OCI-LY7 (cell line): ENCODE data around the gene RMND5A. TPM values are rescaled to one million over a fixed set of nuclear protein-coding genes. Genes with fewer than 3 reads are reported as not detected.

Source experiments
- BruUV-seq: library from RNA; stranded (reverse); fragments of 400-500 nt; replicated peaks from 2 replicates; lab custom pipeline; 2021; lab: Mats Ljungman, UMichigan
- CTCF ChIA-PET: fragments of 300-600 bp; sonication (Branson Sonifier 250); formaldehyde crosslinking; loops from one replicate; lab custom pipeline; 2022; ENCODE audit warnings: antibody characterized with exemption; ENCODE audit not compliant: unreplicated experiment; lab: Charles Lee
- POLR2A ChIA-PET: fragments of 300-600 bp; sonication (Branson Sonifier 250); formaldehyde crosslinking; loops from one replicate; lab custom pipeline; 2022; ENCODE audit warnings: antibody characterized with exemption; lab: Charles Lee
- DNase-seq: peaks from one replicate; pipeline ENCODE4 v3.0.0-alpha.2; 2015; ENCODE audit warnings: low spot score
- H2AFZ ChIP-seq: fragments of 200-600 bp; sonication (generic), shearing (Covaris generic); 2 replicates; pipeline ENCODE4 v1.6.1; 2014; ENCODE audit warnings: mild to moderate bottlenecking, antibody characterized with exemption, low read length, moderate library complexity
- H3K27ac ChIP-seq: fragments of 200-600 bp; sonication (generic); 2 replicates; pipeline ENCODE4 v1.5.1; 2014; ENCODE audit warnings: mixed run types, low read depth, mild to moderate bottlenecking, moderate library complexity, low read length, inconsistent platforms; ENCODE audit not compliant: poor library complexity, severe bottlenecking
- H3K36me3 ChIP-seq: fragments of 200-600 bp; sonication (generic); 2 replicates; pipeline ENCODE4 v1.6.1; 2014; ENCODE audit warnings: mild to moderate bottlenecking, antibody characterized with exemption, low read length, moderate library complexity, mixed read lengths; ENCODE audit not compliant: insufficient read depth
- H3K4me1 ChIP-seq: fragments of 200-600 bp; sonication (generic); 2 replicates; pipeline ENCODE4 v1.5.1; 2014; ENCODE audit warnings: mild to moderate bottlenecking, low read length; ENCODE audit not compliant: insufficient read depth, poor library complexity, severe bottlenecking
- H3K4me2 ChIP-seq: fragments of 200-600 bp; sonication (generic); 2 replicates; pipeline ENCODE4 v1.6.1; 2014; ENCODE audit warnings: mild to moderate bottlenecking, low read length
- H3K4me3 ChIP-seq: fragments of 200-600 bp; sonication (generic); 2 replicates; pipeline ENCODE4 v1.5.1; 2014; ENCODE audit warnings: mild to moderate bottlenecking, low read depth, low read length; ENCODE audit not compliant: poor library complexity, severe bottlenecking
- H3K79me2 ChIP-seq: fragments of 200-600 bp; sonication (generic); 2 replicates; pipeline ENCODE4 v1.6.1; 2016; ENCODE audit warnings: low read depth, mild to moderate bottlenecking, low read length, moderate library complexity, mixed read lengths; ENCODE audit not compliant: insufficient read depth
- H3K9me2 ChIP-seq: fragments of 200-600 bp; sonication (generic); 2 replicates; pipeline ENCODE4 v1.6.1; 2016; ENCODE audit warnings: mild to moderate bottlenecking, low read length, mixed read lengths; ENCODE audit not compliant: insufficient read depth
- H3K9me3 ChIP-seq: fragments of 200-600 bp; sonication (generic); 2 replicates; pipeline ENCODE4 v1.6.1; 2014; ENCODE audit warnings: mild to moderate bottlenecking, mixed run types, low read length, mixed read lengths
- H4K20me1 ChIP-seq: fragments of 200-600 bp; sonication (generic); 2 replicates; pipeline ENCODE4 v1.6.1; 2014; ENCODE audit warnings: mild to moderate bottlenecking, antibody characterized with exemption, low read length, moderate library complexity, mixed read lengths; ENCODE audit not compliant: insufficient read depth
- CTCF ChIP-seq: fragments of 200-600 bp; sonication (generic); conservative IDR thresholded peaks from 2 replicates; pipeline ENCODE4 v1.5.1; 2014; ENCODE audit warnings: mild to moderate bottlenecking, antibody characterized with exemption, low read length, moderate library complexity, mixed read lengths
- EZH2phosphoT487 ChIP-seq: fragments of 200-600 bp; sonication (generic); IDR thresholded peaks from 2 replicates; pipeline ENCODE4 v1.6.1; 2018; ENCODE audit warnings: low read depth, borderline replicate concordance, mild to moderate bottlenecking, mixed run types, antibody characterized with exemption, low read length, moderate library complexity, mixed read lengths
- intact Hi-C: fragments of 100-400 bp; cut with micrococcal nuclease; formaldehyde crosslinking; loops from one replicate; pipeline ENCODE4 v1.10.0; 2022; ENCODE audit not compliant: unreplicated experiment
- total RNA-seq, 2 experiments: library from RNA; depleted of rRNA in 1 of 2; stranded (reverse); fragments of >200 nt in 1 of 2; shearing (Covaris generic) in 1 of 2; gene quantifications; 2 replicates each; pipeline ENCODE4 v1.2.3, GENCODE V29; 2014 to 2022

Gene RMND5A
- total RNA-seq, 2 experiments from 2014 or later, result 60.6 to 62.7 TPM

DNA sequence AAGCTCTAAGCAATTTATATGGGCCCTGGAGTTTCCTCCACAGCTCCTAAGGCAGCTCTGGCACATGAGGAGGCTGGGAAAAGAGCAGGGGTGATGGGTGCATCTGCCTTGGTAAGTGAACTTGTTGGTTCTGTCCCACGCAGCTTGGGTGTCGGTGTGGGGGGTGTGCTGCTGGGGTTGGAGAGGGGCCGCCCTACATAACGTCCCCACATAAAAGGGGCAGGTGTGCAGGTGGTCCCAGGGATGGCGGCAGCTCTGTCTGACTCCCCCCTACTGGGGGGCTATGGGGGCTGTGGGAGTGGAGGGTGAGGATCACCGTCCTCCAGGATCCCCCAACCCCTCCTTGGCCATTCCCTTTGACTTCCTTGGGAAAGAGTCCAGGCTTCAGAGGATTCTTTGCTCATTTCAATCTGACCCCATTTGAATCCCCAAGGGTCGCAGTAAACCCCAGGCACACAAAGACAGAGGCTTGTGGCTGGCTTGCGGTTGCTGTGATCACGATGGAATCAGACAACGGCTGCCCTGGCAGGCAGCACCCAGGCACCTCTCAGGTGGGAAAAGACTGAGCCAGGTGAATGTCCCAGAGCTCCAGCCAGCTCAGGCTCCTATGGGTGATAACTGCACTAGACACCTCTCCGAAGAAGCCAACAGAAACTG lies 105.1 kb downstream of the RMND5A start:
- intact Hi-C loops, result no loop called here
- H4K20me1 ChIP-seq, result no peaks in the 10 kb centered on the region
- TF ChIP-seq EZH2phosphoT487 (no peak), CTCF (no peak)
- no peaks in the 10 kb centered on the region for H3K79me2 ChIP-seq
- BruUV-seq, result no TSS peak
- no peak overlapping the region for H3K4me2 ChIP-seq
- no peaks in the 10 kb centered on the region for H3K4me1 ChIP-seq
- no peak for DNase-seq
- ChIA-PET POLR2A (no interaction called here), CTCF (no interaction called here)
- no peaks in the 10 kb centered on the region for H3K9me3 ChIP-seq
- H3K4me3 ChIP-seq, result no peak overlapping the region
- H3K36me3 ChIP-seq, result no peaks in the 10 kb centered on the region
- H3K27ac ChIP-seq, result no peak overlapping the region
- H3K9me2 ChIP-seq, result no peaks in the 10 kb centered on the region
- H2AFZ ChIP-seq, result no peak overlapping the region

DNA sequence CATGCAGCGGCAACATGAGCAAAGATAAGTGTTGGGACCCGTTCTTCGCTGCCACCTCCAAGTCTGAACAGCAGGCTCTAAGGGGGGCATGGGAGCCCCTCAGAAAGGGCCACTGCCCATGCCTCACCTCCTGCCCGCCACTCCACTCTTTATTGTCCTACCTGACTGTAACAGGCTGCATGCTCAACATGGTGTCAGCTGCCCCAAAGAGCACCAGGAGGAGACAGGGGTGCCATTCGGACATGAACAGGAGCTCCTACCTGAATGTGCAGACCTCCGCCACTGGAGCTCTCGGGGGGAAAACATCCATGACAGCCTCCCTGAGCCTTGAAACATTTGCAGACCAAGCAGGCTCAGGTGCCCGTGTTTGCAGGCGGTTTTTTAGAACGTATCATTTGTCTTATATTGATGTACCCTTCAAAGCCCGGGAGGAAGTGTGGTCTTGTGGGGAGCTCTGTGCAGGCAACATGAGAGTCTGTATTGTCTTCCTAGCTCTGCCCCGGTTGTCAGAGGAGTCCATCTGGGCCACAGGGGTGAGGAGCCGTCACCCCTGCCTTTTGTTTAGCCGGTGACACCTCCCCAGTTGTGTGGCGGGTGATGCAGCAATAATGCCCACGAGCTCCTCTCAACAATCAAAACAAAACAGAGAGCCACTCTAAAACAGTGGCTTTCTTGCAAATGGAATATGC lies 105.7 kb downstream of the RMND5A start:
- H3K9me3 ChIP-seq, result no peaks in the 10 kb centered on the region
- H3K4me1 ChIP-seq, result no peaks in the 10 kb centered on the region
- no peaks in the 10 kb centered on the region for H3K9me2 ChIP-seq
- no peak overlapping the region for H3K4me2 ChIP-seq
- no peaks in the 10 kb centered on the region for H3K79me2 ChIP-seq
- CTCF ChIA-PET, result no interaction called here
- no peak overlapping the region for H3K4me3 ChIP-seq
- no peak overlapping the region for H2AFZ ChIP-seq
- BruUV-seq, result no TSS peak
- intact Hi-C loops, result no loop called here
- H3K27ac ChIP-seq, result no peak overlapping the region
- POLR2A ChIA-PET, result no interaction called here
- no peaks in the 10 kb centered on the region for H4K20me1 ChIP-seq
- no peak for TF ChIP-seq CTCF
- no peak for TF ChIP-seq EZH2phosphoT487
- H3K36me3 ChIP-seq, result no peaks in the 10 kb centered on the region
- DNase-seq, result no peak

DNA sequence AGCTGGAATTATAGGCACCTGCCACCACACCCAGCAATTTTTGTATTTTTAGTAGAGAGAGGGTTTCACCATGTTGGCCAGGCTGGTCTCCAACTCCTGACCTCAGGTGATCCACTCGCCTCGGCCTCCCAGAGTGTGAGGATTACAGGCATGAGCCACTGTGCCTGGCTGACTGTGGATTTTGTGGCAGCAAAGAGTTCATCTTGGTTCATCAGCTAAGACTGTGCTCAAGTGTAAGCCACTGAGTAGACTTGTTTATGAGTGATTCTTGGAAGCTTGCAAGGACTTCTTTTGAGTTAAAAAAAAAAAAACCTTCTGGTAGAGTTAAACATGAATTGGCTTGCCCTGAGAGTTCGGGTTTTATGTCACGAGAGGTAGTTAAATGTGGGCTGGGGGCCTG lies 106.9 kb downstream of the RMND5A start:
- no peaks in the 10 kb centered on the region for H3K36me3 ChIP-seq
- no peaks in the 10 kb centered on the region for H3K4me1 ChIP-seq
- H3K79me2 ChIP-seq, result no peaks in the 10 kb centered on the region
- CTCF ChIA-PET, result no interaction called here
- H3K27ac ChIP-seq, result no peak overlapping the region
- H3K4me2 ChIP-seq, result no peak overlapping the region
- no peaks in the 10 kb centered on the region for H3K9me3 ChIP-seq
- no TSS peak for BruUV-seq
- intact Hi-C loops, result no loop called here
- TF ChIP-seq EZH2phosphoT487 (no peak), CTCF (no peak)
- POLR2A ChIA-PET, result interaction anchor here (0.6 kb wide), 1 partner anchor 46 kb away, joined by 3 read pairs; no protein-coding TSS in a partner anchor
- H3K4me3 ChIP-seq, result no peak overlapping the region
- H2AFZ ChIP-seq, result no peak overlapping the region
- no peak for DNase-seq
- H3K9me2 ChIP-seq, result no peaks in the 10 kb centered on the region
- H4K20me1 ChIP-seq, result no peaks in the 10 kb centered on the region
